PC-9 (cell line): ENCODE results near the gene CNBD2.

Experiments
- CTCF ChIP-seq: fragments of 200-600 bp; sonication (generic); conservative IDR thresholded peaks from 2 replicates; pipeline ENCODE4 v1.6.1; 2017; ENCODE audit warnings: mixed run types, antibody characterized with exemption, mild to moderate bottlenecking, moderate library complexity
- EZH2 ChIP-seq: fragments of 200-600 bp; sonication (generic); IDR thresholded peaks from 2 replicates; pipeline ENCODE4 v1.8.0; 2017; ENCODE audit warnings: antibody characterized with exemption, low read depth

- TF ChIP-seq CTCF, result no peak
- no peak for TF ChIP-seq EZH2
Observed at GRCh38 chr20:36010825-36011224, 42.4 kb downstream of the CNBD2 start.
